Thyroid gland (tissue), 4 donors: ENCODE measurements around the gene IFNL4.

ENCODE experiments used
- CTCF ChIP-seq, 6 experiments: fragments of 200-600 bp in 3 of 6; fragments of 450-650 bp in 3 of 6; sonication (generic) in 3 of 6; IDR thresholded peaks; one replicate each; pipeline ENCODE4 v1.5.1; 2016 to 2019; ENCODE audit warnings: antibody characterized with exemption in 6 of 6, mild to moderate bottlenecking in 2 of 6, inconsistent platforms in 1 of 6, moderate library complexity in 1 of 6
- POLR2A ChIP-seq, 2 donors: fragments of 450-650 bp; IDR thresholded peaks; one replicate each; pipeline ENCODE4 v1.6.1; 2017; ENCODE audit warnings: antibody characterized with exemption in 2 of 2, mild to moderate bottlenecking in 2 of 2, moderate library complexity in 1 of 2

GRCh38 chr19:39200066-39200802 is 48.4 kb downstream of the IFNL4 start:
- TF ChIP-seq CTCF (IDR thresholded peaks at IDR 0.05) (no peak), POLR2A (IDR thresholded peaks at IDR 0.05) (no peak)
